Mucosa of stomach (tissue), 1 donor: Measurements from ENCODE around the gene LYPD1.
"Not testable (repeated sequence)": the region's sequence is repeated elsewhere in the genome, so short reads cannot be mapped to it uniquely, and the experiment has no call there.

ENCODE experiments used
- H3K27me3 ChIP-seq: one replicate; pipeline ENCODE4 v1.7.0; 2013; ENCODE audit warnings: mild to moderate bottlenecking, low read length; ENCODE audit not compliant: control insufficient read depth, insufficient read depth
- H3K36me3 ChIP-seq: one replicate; pipeline ENCODE4 v1.7.0; 2013; ENCODE audit warnings: low read length; ENCODE audit not compliant: control insufficient read depth, insufficient read depth
- H3K4me1 ChIP-seq: one replicate; pipeline ENCODE4 v1.7.0; 2013; ENCODE audit warnings: mild to moderate bottlenecking, low read length; ENCODE audit not compliant: control insufficient read depth, insufficient read depth
- H3K4me3 ChIP-seq: one replicate; pipeline ENCODE4 v1.7.0; 2013; ENCODE audit warnings: low read length
- H3K9ac ChIP-seq: one replicate; pipeline ENCODE4 v1.7.0; 2013; ENCODE audit warnings: mild to moderate bottlenecking, low read length, moderate library complexity
- H3K9me3 ChIP-seq: one replicate; pipeline ENCODE4 v1.7.0; 2013; ENCODE audit warnings: mild to moderate bottlenecking, low read length, moderate library complexity; ENCODE audit not compliant: control insufficient read depth
- donor health status: Pancreatic carcinoma.

Gene LYPD1

DNA sequence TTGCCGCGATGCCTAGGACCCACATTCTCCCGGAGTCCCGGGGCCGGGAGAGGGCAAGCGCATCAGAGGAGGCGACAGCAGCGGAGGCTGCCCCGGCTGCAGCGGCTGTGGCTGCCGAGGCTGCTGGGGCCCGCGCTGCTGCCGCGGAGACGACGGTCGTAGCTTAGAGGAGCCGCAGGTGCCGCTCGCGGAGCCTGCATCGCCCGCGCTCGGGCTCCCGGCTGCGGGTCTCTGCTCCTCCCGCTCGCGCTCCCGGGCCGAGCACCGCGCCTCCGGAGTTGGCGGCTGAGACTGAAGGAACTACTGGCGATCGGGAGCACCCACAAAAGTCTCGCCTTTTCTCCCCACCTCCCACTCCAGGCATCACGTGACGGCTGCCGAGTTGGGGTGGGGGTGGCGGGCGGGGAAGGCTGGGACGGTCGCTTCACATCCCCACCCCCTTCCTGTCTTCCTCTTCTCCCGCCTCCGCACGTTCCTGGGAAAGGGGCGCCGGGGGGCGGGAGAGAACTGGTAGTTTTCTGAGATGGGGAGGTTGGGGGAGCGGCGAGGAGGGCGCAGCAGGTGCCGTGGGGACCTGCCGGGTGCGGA is at the start of gene LYPD1:
Gene LYPD1 (minus strand): TSS at position 298 of the 588 bp plus-strand sequence. CDS start 273 bp downstream, at position 25.
- Histone ChIP-seq H3K27me3 (peaks cover 52% of the 10 kb centered on the region), H3K36me3 (no peaks in the 10 kb centered on the region), H3K4me3 (peak within 1 kb of the TSS; percentile 19), H3K9ac (no peak within 1 kb of the TSS), H3K4me1 (peaks cover 17% of the 10 kb centered on the region), H3K9me3 (no peaks in the 10 kb centered on the region)

DNA sequence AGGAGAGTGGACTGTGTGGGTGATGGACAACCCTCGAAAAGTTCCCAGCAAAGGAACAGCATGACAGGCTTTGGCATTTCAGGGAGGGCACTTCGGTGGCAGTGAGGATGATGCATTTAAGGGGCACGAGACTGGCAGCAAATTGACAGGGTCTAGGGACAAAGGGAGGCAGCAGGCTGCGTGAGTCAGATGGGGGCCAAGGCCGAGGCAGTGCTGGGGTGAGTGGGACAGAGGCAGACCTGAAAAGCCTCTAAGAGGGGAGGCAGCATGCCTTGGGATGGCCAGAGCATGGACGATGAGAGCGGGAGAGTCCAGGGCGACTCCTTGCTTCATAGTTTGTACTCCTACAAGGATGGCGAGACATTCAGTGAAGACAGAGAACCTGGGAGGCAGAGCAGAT is 49.5 kb upstream of the LYPD1 start:
- Histone ChIP-seq H3K4me3 (no peak overlapping the region), H3K9ac (no peak overlapping the region), H3K9me3 (no peaks in the 10 kb centered on the region), H3K4me1 (no peaks in the 10 kb centered on the region), H3K27me3 (no peaks in the 10 kb centered on the region), H3K36me3 (no peaks in the 10 kb centered on the region)

GRCh38 chr2:132716954-132717353 is 46.9 kb upstream of the LYPD1 start:
- Histone ChIP-seq H3K9ac (no peak overlapping the region), H3K27me3 (no peaks in the 10 kb centered on the region), H3K4me3 (no peak overlapping the region), H3K9me3 (no peaks in the 10 kb centered on the region), H3K4me1 (no peaks in the 10 kb centered on the region), H3K36me3 (no peaks in the 10 kb centered on the region)

GRCh38 chr2:132715386-132716351 is 45.7 kb upstream of the LYPD1 start:
- Histone ChIP-seq H3K4me3 (no peak overlapping the region), H3K9ac (no peak overlapping the region), H3K36me3 (no peaks in the 10 kb centered on the region), H3K4me1 (no peaks in the 10 kb centered on the region), H3K27me3 (no peaks in the 10 kb centered on the region), H3K9me3 (no peaks in the 10 kb centered on the region)

DNA sequence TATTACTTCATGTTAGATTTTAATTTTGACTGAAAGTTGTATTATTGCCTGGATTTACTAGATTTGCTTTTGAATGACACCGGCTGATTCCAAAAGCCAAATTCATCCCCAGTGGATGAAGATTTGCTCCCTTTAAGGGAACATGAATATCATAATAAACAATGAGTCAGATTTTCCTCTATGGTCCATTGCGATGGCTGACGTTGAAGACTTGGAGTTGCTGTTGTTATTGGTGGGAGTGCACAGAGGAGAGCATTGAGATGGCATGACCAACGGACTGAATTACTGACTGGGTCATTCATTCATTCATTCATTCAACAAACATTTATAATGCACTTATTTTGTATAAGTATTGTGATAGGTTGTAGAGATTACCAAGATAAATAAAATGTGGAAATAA is 33.4 kb upstream of the LYPD1 start:
- Histone ChIP-seq H3K4me3 (no peak overlapping the region), H3K27me3 (no peaks in the 10 kb centered on the region), H3K9ac (no peak overlapping the region), H3K36me3 (no peaks in the 10 kb centered on the region), H3K9me3 (no peaks in the 10 kb centered on the region), H3K4me1 (no peaks in the 10 kb centered on the region)

DNA sequence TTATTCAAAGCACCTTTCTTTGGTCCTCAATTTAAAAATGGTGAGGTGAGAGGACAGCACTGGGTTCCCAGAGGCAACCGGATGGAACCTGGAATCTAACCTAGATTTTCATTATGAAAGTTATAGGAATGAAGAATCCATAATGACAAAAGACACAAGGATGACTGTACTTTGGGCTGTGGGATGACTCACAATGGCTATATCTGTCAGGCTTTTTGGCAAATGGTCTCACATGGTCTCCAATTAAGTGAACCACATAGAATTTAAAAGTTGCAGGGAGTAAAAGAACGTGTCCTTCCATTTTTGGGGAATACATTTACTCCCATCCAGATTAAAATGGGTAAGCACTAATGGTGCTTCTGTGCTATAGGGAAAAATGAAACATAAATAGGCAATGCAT is 31.8 kb upstream of the LYPD1 start:
- Histone ChIP-seq H3K9me3 (no peaks in the 10 kb centered on the region), H3K9ac (no peak overlapping the region), H3K27me3 (no peaks in the 10 kb centered on the region), H3K4me3 (no peak overlapping the region), H3K36me3 (no peaks in the 10 kb centered on the region), H3K4me1 (no peaks in the 10 kb centered on the region)

GRCh38 chr2:132699802-132700201 is 29.8 kb upstream of the LYPD1 start:
- not testable (repeated sequence) for H3K9me3 ChIP-seq

DNA sequence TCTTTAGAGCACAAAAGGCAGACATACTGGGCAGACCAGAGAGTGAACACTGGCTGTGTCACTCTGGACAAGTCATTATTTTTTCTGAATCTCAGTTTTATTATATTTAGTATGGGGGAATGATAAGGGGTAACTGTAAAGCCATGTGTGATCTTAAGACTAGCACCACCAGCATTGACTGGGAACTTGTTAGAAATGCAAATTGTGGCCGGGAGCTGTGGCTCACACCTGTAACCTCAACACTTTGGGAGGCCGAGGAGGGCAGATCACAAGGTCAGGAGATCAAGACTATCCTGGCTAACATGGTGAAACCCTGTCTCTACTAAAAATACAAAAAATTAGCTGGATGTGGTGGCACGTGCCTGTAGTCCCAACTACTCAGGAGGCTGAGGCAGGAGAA is 28.3 kb upstream of the LYPD1 start:
- not testable (repeated sequence) for H3K9ac ChIP-seq, H3K36me3 ChIP-seq, H3K27me3 ChIP-seq, H3K4me1 ChIP-seq, H3K4me3 ChIP-seq, H3K9me3 ChIP-seq

More at GRCh38 chr2:132699802-132700201, 29.8 kb upstream of the LYPD1 start:
- H3K36me3 ChIP-seq, H3K4me1 ChIP-seq, H3K9ac ChIP-seq, H3K4me3 ChIP-seq, H3K27me3 ChIP-seq: not testable (repeated sequence)

- H3K27me3 ChIP-seq = no peaks in the 10 kb centered on the region
- no peaks in the 10 kb centered on the region for H3K36me3 ChIP-seq
- H3K9ac ChIP-seq = no peak overlapping the region
- no peaks in the 10 kb centered on the region for H3K9me3 ChIP-seq
- no peaks in the 10 kb centered on the region for H3K4me1 ChIP-seq
- no peak overlapping the region for H3K4me3 ChIP-seq
Observed at GRCh38 chr2:132697556-132698205, 27.7 kb upstream of the LYPD1 start.

DNA sequence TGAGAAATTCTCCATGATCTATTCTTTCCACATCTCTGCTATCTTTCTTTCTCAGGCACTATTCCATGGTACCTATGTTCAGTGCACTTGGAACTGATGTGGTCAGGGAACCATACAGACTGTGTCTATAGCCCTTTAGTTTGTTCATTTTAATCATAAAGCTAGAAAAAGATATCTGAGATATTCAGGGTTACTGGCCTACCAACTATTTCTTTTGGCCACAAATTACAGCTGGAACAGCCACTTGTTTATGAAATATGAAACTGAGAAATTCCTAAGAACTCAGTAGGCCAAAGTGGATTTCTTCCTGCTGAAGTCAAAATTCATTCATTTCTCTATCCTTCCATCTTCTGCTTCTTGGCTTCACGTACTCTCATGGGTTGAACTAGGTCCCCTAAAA is 22.8 kb upstream of the LYPD1 start:
- H3K4me3 ChIP-seq = no peak overlapping the region
- H3K36me3 ChIP-seq = no peaks in the 10 kb centered on the region
- no peaks in the 10 kb centered on the region for H3K4me1 ChIP-seq
- H3K9ac ChIP-seq = no peak overlapping the region
- no peaks in the 10 kb centered on the region for H3K27me3 ChIP-seq
- H3K9me3 ChIP-seq = no peaks in the 10 kb centered on the region

DNA sequence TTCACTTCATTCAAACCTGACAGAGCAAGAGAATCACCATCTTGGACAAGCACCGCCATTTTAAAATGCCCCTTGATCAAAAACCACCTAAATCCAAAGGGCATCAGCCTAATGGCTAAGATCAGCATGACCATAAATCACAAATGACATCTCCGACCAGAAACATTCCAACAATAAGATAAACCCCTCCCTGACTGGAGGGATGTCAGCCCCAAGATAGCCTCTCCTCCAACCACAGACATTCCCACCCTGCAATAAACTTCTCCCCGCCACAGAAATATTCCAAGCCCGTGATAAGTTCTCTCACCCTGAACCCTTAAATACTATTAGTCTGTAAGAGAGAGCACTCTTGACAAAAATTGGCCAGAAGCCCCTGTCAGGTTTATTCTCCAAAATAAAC is 21.6 kb upstream of the LYPD1 start:
- H3K9me3 ChIP-seq = no peaks in the 10 kb centered on the region
- H3K36me3 ChIP-seq = no peaks in the 10 kb centered on the region
- no peaks in the 10 kb centered on the region for H3K27me3 ChIP-seq
- H3K9ac ChIP-seq = no peak overlapping the region
- no peak overlapping the region for H3K4me3 ChIP-seq
- H3K4me1 ChIP-seq = no peaks in the 10 kb centered on the region

DNA sequence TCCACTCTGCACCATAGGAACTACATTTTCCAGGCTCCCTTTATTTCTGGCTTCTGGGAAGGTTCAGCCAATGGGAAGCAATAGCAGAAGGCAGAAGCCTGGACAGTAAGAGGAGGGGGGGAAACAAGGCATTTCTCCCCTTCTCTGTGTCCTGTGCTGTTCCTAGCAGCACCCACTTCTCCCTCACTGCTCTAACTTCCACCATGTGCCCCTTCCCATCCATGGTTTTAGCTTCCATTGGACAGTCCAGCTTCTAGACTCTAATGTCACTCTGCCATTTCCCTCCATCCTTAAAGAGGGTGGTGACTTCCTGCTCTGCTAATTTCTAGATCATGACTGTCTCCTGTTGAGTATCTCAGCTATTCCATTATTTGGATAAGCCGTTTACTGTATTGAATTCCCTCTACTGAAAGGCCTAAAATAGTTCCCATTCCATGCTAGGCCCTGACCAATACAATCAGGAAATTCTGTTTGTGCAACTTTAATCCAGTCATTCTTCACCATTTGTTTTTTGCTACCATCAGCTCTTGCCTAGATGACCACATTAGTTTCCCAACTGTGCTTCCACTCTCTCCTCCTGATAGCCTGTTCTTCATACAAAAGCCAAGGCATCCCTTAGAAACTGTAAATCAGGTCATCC is 20.8 kb upstream of the LYPD1 start:
- no peaks in the 10 kb centered on the region for H3K9me3 ChIP-seq

More for the DNA sequence above, 20.8 kb upstream of the LYPD1 start:
- H3K4me3 ChIP-seq = no peak overlapping the region
- no peak overlapping the region for H3K9ac ChIP-seq
- no peaks in the 10 kb centered on the region for H3K27me3 ChIP-seq
- H3K36me3 ChIP-seq = no peaks in the 10 kb centered on the region
- no peaks in the 10 kb centered on the region for H3K4me1 ChIP-seq
